Gastroesophageal sphincter (tissue), 3 donors: ENCODE data around the gene OPTC.

ENCODE experiments used
- POLR2A ChIP-seq, 2 donors: fragments of 450-650 bp; IDR thresholded peaks; one replicate each; pipeline ENCODE4 v1.6.1; 2017; ENCODE audit warnings: antibody characterized with exemption in 2 of 2, mild to moderate bottlenecking in 2 of 2, moderate library complexity in 1 of 2
- TF ChIP-seq, protein P1 (sequence below), 4 experiments: fragments of 200-600 bp in 2 of 4; fragments of 450-650 bp in 2 of 4; sonication (generic) in 1 of 4; IDR thresholded peaks; one replicate each; pipeline ENCODE4 v1.5.1; 2017 to 2019; ENCODE audit warnings: antibody characterized with exemption in 4 of 4, mild to moderate bottlenecking in 2 of 4, moderate library complexity in 2 of 4

DNA sequence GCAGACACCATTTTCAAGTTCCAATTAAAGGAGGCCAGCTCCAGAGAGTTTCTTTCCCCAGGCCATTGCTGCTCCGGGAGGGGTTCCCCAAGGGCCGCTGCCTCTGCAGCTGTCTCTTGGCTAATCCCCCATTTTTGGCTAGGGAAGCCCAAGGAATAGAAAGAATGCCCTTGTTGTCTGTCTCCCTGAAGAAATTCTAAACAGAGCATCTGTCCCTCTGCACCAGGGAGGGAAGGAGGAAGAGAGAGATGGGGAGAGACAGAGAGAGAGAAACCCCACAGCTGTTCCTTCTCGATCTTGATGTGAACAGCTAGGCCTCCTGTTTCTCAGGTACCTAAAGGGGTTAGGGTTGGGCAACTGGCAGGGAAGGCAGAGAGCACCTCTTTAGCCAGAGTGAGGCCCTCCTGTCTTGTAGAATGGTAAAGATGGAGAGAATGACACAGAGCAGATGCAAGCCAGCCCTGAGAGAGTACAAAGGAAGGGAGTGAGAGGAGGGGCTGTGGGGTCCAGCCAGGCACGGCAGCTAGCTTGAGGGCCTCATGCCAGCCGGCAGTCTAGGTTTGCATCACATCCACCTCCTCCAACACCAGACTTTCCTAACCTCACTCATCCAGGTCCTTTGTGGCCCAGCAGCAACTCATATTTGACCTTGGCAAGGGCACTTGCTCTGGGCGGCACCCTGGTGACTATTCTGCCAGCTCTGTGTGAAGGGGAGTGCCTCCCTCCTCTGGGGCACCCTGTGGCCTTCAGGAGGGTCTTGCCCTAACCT is 13.1 kb downstream of the OPTC start:
- no peak for TF ChIP-seq POLR2A (IDR thresholded peaks at IDR 0.05)
- TF ChIP-seq, protein P1, sequence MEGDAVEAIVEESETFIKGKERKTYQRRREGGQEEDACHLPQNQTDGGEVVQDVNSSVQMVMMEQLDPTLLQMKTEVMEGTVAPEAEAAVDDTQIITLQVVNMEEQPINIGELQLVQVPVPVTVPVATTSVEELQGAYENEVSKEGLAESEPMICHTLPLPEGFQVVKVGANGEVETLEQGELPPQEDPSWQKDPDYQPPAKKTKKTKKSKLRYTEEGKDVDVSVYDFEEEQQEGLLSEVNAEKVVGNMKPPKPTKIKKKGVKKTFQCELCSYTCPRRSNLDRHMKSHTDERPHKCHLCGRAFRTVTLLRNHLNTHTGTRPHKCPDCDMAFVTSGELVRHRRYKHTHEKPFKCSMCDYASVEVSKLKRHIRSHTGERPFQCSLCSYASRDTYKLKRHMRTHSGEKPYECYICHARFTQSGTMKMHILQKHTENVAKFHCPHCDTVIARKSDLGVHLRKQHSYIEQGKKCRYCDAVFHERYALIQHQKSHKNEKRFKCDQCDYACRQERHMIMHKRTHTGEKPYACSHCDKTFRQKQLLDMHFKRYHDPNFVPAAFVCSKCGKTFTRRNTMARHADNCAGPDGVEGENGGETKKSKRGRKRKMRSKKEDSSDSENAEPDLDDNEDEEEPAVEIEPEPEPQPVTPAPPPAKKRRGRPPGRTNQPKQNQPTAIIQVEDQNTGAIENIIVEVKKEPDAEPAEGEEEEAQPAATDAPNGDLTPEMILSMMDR (IDR thresholded peaks at IDR 0.05) = no peak
